ENCODE measurements around the gene SLC7A1. TPM values are rescaled to one million over a fixed set of nuclear protein-coding genes. Genes with fewer than 3 reads are reported as not detected.

The SLC7A1 gene
- total and polyA plus RNA-seq, 2 of the 8 experiments (the other 6 are each of a cell fraction or from before 2014, with no cell fraction given): 26.8 to 114 TPM

DNA sequence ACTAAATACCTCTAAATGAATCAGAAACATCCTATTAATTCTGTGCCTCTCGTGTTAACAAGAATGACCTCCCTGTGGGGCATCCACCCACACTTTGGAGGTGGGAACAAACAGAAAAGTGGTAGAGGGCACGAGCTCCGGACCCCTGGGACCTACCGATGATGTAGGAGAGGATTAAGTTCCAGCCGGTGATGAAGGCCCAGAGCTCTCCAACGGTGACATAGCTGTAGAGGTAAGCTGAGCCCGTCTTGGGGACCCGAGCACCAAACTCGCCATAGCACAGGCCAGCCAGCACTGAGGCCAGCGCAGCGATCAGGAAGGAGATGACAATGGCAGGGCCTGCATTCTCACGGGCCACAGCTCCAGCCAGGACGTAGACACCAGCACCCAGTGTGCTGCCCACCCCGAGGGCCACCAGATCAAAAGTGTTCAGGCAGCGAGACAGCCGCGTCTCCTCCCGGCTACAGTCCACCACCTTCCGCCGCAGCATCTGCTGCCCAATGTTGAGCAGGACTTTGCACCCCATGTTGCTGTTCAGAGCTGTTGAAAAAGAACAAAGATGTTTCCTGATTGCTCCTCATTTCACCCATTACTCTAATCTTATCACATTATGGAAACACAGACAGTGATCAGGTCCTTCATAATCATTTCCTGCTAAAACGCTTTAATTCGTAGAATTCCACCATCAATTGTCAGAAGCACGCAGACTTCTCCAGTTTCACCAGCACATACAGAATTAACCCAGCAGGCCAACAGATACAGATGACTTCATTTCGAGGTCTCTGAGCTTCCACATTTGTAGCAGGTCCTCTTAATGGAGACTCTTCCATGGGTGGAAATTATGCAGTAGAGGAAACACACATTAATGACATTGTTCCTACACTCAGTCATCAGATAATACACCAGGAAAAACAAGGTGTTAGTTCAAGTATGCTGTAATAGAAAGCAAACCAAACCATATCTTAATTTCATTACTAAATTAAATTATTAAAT, 59.5 kb downstream of the SLC7A1 start:
- FAIRE-seq: no peak
- H3K56ac ChIP-seq (replicated peaks; ENCODE audit: insufficient read length, low read depth, low read length): no peak overlapping the region
- no peaks in the 10 kb centered on the region for H3K9me3 ChIP-seq (ENCODE audit: insufficient read depth in 2 of 2, low read depth in 1 of 2, low read length in 1 of 2)
- H4K91ac ChIP-seq (replicated peaks; ENCODE audit: insufficient read length, low read length): no peak overlapping the region
- no peak overlapping the region for H3K18ac ChIP-seq (ENCODE audit: extremely low read depth, low read length)
- H3K4me1 ChIP-seq (replicated peaks in 1 of 4; ENCODE audit: control insufficient read depth in 3 of 4, insufficient read depth in 4 of 4, low read length in 3 of 4): peaks cover 2 to 8% (median 4%) of the 10 kb centered on the region in 4 experiments; a peak in 6 of 7 replicates
- no peak for DNase-seq (ENCODE audit: low read depth in 1 of 2, low spot score in 2 of 2)
- no peak overlapping the region for H4K5ac ChIP-seq (ENCODE audit: insufficient read length, low read depth, low read length)
- 89% methylated on average over 24 of the region's 24 CpGs; no CpG with 5 or more reads in 1 of the 2 experiments for WGBS, 2 experiments (ENCODE audit: extremely low coverage in 1 of 2, insufficient coverage in 1 of 2, insufficient read length in 1 of 2, insufficient replicate concordance in 2 of 2, low coverage in 1 of 2, low lambda C conversion rate in 2 of 2, missing lambda C conversion rate in 1 of 2)
- ChIA-PET CTCF (ENCODE audit: partially characterized antibody) (interaction anchor here (0.6 kb wide), 1 partner anchor 1409 kb away, joined by 3 read pairs; no protein-coding TSS in a partner anchor), POLR2A (ENCODE audit: partially characterized antibody) (interaction anchor here (0.6 kb wide), 1 partner anchor 1041 kb away, joined by 3 read pairs; the partner anchor contains the start of gene FLT1)
- TF ChIP-seq CHD1 (IDR thresholded peaks at IDR 0.05; ENCODE audit: low read depth, low read length) (no peak), EGR1 (IDR thresholded peaks at IDR 0.05; ENCODE audit: borderline replicate concordance, low read depth, low read length) (no peak), CEBPB (IDR thresholded peaks at IDR 0.05; ENCODE audit: low read depth, low read length) (no peak), ZNF274 (IDR thresholded peaks at IDR 0.05; ENCODE audit: borderline replicate concordance, extremely low read depth, low read length) (no peak), FOSL1 (IDR thresholded peaks at IDR 0.05; ENCODE audit: insufficient read depth, low read depth, low read length) (no peak), RAD21 (IDR thresholded peaks at IDR 0.05 in 1 of 2, conservative IDR thresholded peaks at IDR 0.05 in 1 of 2; ENCODE audit: low read depth in 2 of 2, low read length in 2 of 2) (no peak), SAP30 (IDR thresholded peaks at IDR 0.05; ENCODE audit: insufficient read depth, insufficient replicate concordance, low read length) (no peak)
- TF ChIP-seq, protein P1, sequence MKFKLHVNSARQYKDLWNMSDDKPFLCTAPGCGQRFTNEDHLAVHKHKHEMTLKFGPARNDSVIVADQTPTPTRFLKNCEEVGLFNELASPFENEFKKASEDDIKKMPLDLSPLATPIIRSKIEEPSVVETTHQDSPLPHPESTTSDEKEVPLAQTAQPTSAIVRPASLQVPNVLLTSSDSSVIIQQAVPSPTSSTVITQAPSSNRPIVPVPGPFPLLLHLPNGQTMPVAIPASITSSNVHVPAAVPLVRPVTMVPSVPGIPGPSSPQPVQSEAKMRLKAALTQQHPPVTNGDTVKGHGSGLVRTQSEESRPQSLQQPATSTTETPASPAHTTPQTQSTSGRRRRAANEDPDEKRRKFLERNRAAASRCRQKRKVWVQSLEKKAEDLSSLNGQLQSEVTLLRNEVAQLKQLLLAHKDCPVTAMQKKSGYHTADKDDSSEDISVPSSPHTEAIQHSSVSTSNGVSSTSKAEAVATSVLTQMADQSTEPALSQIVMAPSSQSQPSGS (IDR thresholded peaks at IDR 0.05; ENCODE audit: low read length): no peak
- H2BK120ac ChIP-seq (replicated peaks; ENCODE audit: low read depth, low read length): no peak overlapping the region
- H2BK15ac ChIP-seq (ENCODE audit: low read length): no peak overlapping the region
- no peak overlapping the region for H3K23ac ChIP-seq (ENCODE audit: insufficient read length)
- no peak overlapping the region for H4K8ac ChIP-seq (ENCODE audit: extremely low read depth, insufficient read depth, low read length)
- peaks cover 0 to 51% of the 10 kb centered on the region in 2 experiments; a peak in 2 of 4 replicates for H3K79me2 ChIP-seq (ENCODE audit: control insufficient read depth in 1 of 2, insufficient read depth in 2 of 2, low read length in 2 of 2)
- H3K4me3 ChIP-seq (ENCODE audit: extremely low read depth in 1 of 4, insufficient read depth in 2 of 4, low read depth in 3 of 4, low read length in 4 of 4): no peak overlapping the region
- H3K4me2 ChIP-seq (ENCODE audit: insufficient read depth in 1 of 2, low read depth in 2 of 2, low read length in 2 of 2): no peak overlapping the region
- H2BK12ac ChIP-seq (ENCODE audit: low read depth, low read length): no peak overlapping the region
- peaks cover 15 to 17% of the 10 kb centered on the region in 2 experiments for H4K20me1 ChIP-seq (replicated peaks in 1 of 2; ENCODE audit: control insufficient read depth in 1 of 2, insufficient read depth in 2 of 2, low read length in 2 of 2)
- H3K4ac ChIP-seq (replicated peaks; ENCODE audit: insufficient read length, low read depth, low read length): no peak overlapping the region
- H3K79me1 ChIP-seq (ENCODE audit: low read depth, low read length): peaks cover 16% of the 10 kb centered on the region
- H2BK20ac ChIP-seq (ENCODE audit: low read length): no peak overlapping the region
- H2AK5ac ChIP-seq (ENCODE audit: low read depth, low read length): no peak overlapping the region
- H2BK5ac ChIP-seq (ENCODE audit: low read depth, low read length): no peak overlapping the region
- peaks cover 9 to 52% (median 18%) of the 10 kb centered on the region in 4 experiments for H3K36me3 ChIP-seq (ENCODE audit: control insufficient read depth in 2 of 4, insufficient read depth in 4 of 4, low read length in 3 of 4)
- H3K14ac ChIP-seq (ENCODE audit: insufficient read length): no peak overlapping the region
- no peak overlapping the region for H3K9ac ChIP-seq (replicated peaks in 1 of 4; ENCODE audit: extremely low read depth in 1 of 4, low read depth in 3 of 4, low read length in 3 of 4)
- H3K27me3 ChIP-seq (replicated peaks in 1 of 4; ENCODE audit: control insufficient read depth in 3 of 4, extremely low read depth in 1 of 4, insufficient read depth in 3 of 4, low read length in 3 of 4): no peaks in the 10 kb centered on the region
- no peak overlapping the region for H2AFZ ChIP-seq (ENCODE audit: low read length)
- no peaks in the 10 kb centered on the region for H3K23me2 ChIP-seq (ENCODE audit: low read depth, low read length)
- H3K27ac ChIP-seq (ENCODE audit: low read depth, low read length): no peak overlapping the region

Data from H1 (cell line).